GM15510 (cell line): Measurements from ENCODE around the gene PRKCQ.

ENCODE experiments used
- POLR2A ChIP-seq: IDR thresholded peaks from 3 replicates; pipeline ENCODE4 v1.6.1; 2011; ENCODE audit warnings: borderline replicate concordance; ENCODE audit not compliant: insufficient read length; ENCODE audit errors: extremely low read depth

The PRKCQ gene

GRCh38 chr10:6522230-6522629 is 57.8 kb downstream of the PRKCQ start:
- TF ChIP-seq POLR2A, result no peak

- no peak for TF ChIP-seq POLR2A
These were observed 59.9 kb downstream of the PRKCQ start for GRCh38 chr10:6520138-6520537.

GRCh38 chr10:6518791-6519429 is 61.2 kb downstream of the PRKCQ start:
- no peak for TF ChIP-seq POLR2A

- no peak for TF ChIP-seq POLR2A
These were observed 63.2 kb downstream of the PRKCQ start for GRCh38 chr10:6516929-6517284.

- TF ChIP-seq POLR2A, result no peak
These were observed 63.7 kb downstream of the PRKCQ start for GRCh38 chr10:6516281-6516928.

- TF ChIP-seq POLR2A, result no peak
These were observed 65.0 kb downstream of the PRKCQ start for GRCh38 chr10:6514844-6515780.

GRCh38 chr10:6514180-6514579 is 65.9 kb downstream of the PRKCQ start:
- no peak for TF ChIP-seq POLR2A

- no peak for TF ChIP-seq POLR2A
These were observed 66.6 kb downstream of the PRKCQ start for GRCh38 chr10:6513476-6513875.

- no peak for TF ChIP-seq POLR2A
These were observed 67.9 kb downstream of the PRKCQ start for GRCh38 chr10:6512182-6512581.

- TF ChIP-seq POLR2A, result no peak
These were observed 68.7 kb downstream of the PRKCQ start for GRCh38 chr10:6511347-6511746.

GRCh38 chr10:6507311-6507710 is 72.8 kb downstream of the PRKCQ start:
- TF ChIP-seq POLR2A, result no peak

GRCh38 chr10:6505300-6505699 is 74.8 kb downstream of the PRKCQ start:
- TF ChIP-seq POLR2A, result no peak

- TF ChIP-seq POLR2A, result no peak
These were observed 75.8 kb downstream of the PRKCQ start for GRCh38 chr10:6504296-6504695.

GRCh38 chr10:6503171-6503570 is 76.9 kb downstream of the PRKCQ start:
- no peak for TF ChIP-seq POLR2A

- no peak for TF ChIP-seq POLR2A
These were observed 78.1 kb downstream of the PRKCQ start for GRCh38 chr10:6501931-6502330.
